IMR-90 (cell line): ENCODE results near the gene ANKMY1. TPM values are rescaled to one million over a fixed set of nuclear protein-coding genes. Genes with fewer than 3 reads are reported as not detected.

Source experiments
- ATAC-seq: fragments of 200-7000 bp; cut with Tn5 transposase; 2 replicates; pipeline ENCODE4 v1.9.1; 2020; ENCODE audit warnings: low read depth, mild to moderate bottlenecking, moderate library complexity
- BruUV-seq: library from RNA; stranded (reverse); fragments of 400-500 nt; replicated peaks from 2 replicates; lab custom pipeline; 2021; lab: Mats Ljungman, UMichigan
- CTCF ChIA-PET: fragments of 300-600 bp; formaldehyde crosslinking; extraction: SDS; loops from one replicate; lab custom pipeline; 2021; ENCODE audit warnings: antibody characterized with exemption; lab: Yijun Ruan, JAX
- POLR2A ChIA-PET: fragments of 300-600 bp; sonication (Branson Sonifier 250); formaldehyde crosslinking; loops from one replicate; lab custom pipeline; 2022; ENCODE audit warnings: antibody characterized with exemption; ENCODE audit not compliant: unreplicated experiment; lab: Charles Lee
- DNase-seq: peaks from one replicate; pipeline ENCODE4 v3.0.0; 2013
- H2AFZ ChIP-seq: replicated peaks from 2 replicates; pipeline ENCODE3; 2013; ENCODE audit warnings: low read length, mild to moderate bottlenecking; ENCODE audit not compliant: poor library complexity
- H2AK5ac ChIP-seq: 2 replicates; pipeline ENCODE4 v1.6.1; 2013; ENCODE audit warnings: low read depth, low read length, inconsistent platforms
- H2AK9ac ChIP-seq: replicated peaks from 2 replicates; pipeline ENCODE3; 2013; ENCODE audit warnings: mild to moderate bottlenecking, low read depth, low read length, moderate library complexity; ENCODE audit not compliant: poor library complexity
- H2BK120ac ChIP-seq: 2 replicates; pipeline ENCODE4 v1.6.1; 2013; ENCODE audit warnings: low read depth, low read length, inconsistent platforms
- H2BK15ac ChIP-seq: 3 replicates; pipeline ENCODE4 v1.6.1; 2013; ENCODE audit warnings: low read depth, low read length, inconsistent platforms
- H2BK20ac ChIP-seq: 2 replicates; pipeline ENCODE4 v1.6.1; 2013; ENCODE audit warnings: low read depth, mild to moderate bottlenecking, inconsistent platforms, low read length, moderate library complexity
- H2BK5ac ChIP-seq: 2 replicates; pipeline ENCODE4 v1.6.1; 2013; ENCODE audit warnings: mild to moderate bottlenecking, low read depth, low read length, inconsistent platforms; ENCODE audit not compliant: poor library complexity, severe bottlenecking
- H3K14ac ChIP-seq: replicated peaks from 2 replicates; pipeline ENCODE4 v1.6.1; 2013; ENCODE audit warnings: low read depth, low read length, inconsistent platforms
- H3K18ac ChIP-seq: 2 replicates; pipeline ENCODE4 v1.6.1; 2013; ENCODE audit warnings: low read depth, low read length, control low read depth
- H3K23ac ChIP-seq: 2 replicates; pipeline ENCODE4 v1.6.1; 2013; ENCODE audit warnings: low read depth, low read length, inconsistent platforms
- H3K27ac ChIP-seq: 2 replicates; pipeline ENCODE4 v1.5.1; 2013; ENCODE audit warnings: mild to moderate bottlenecking, control low read depth, low read length; ENCODE audit not compliant: insufficient read depth
- H3K27me3 ChIP-seq: 2 replicates; pipeline ENCODE4 v1.6.1; 2013; ENCODE audit warnings: low read length; ENCODE audit not compliant: control insufficient read depth, insufficient read depth
- H3K36me3 ChIP-seq: 2 replicates; pipeline ENCODE4 v1.6.1; 2013; ENCODE audit warnings: low read length, mixed read lengths; ENCODE audit not compliant: control insufficient read depth, insufficient read depth
- H3K4ac ChIP-seq: 2 replicates; pipeline ENCODE4 v1.6.1; 2013; ENCODE audit warnings: low read depth, low read length, inconsistent platforms
- H3K4me1 ChIP-seq: 2 replicates; pipeline ENCODE4 v1.6.1; 2013; ENCODE audit warnings: low read length, mixed read lengths; ENCODE audit not compliant: control insufficient read depth, insufficient read depth
- H3K4me2 ChIP-seq: 2 replicates; pipeline ENCODE4 v1.6.1; 2013; ENCODE audit warnings: low read depth, mild to moderate bottlenecking, control low read depth, low read length, moderate library complexity
- H3K4me3 ChIP-seq: 2 replicates; pipeline ENCODE4 v1.5.1; 2013; ENCODE audit warnings: low read depth, mild to moderate bottlenecking, control low read depth, low read length, moderate library complexity; ENCODE audit not compliant: insufficient read depth
- H3K56ac ChIP-seq: 2 replicates; pipeline ENCODE4 v1.6.1; 2013; ENCODE audit warnings: low read length, inconsistent platforms; ENCODE audit not compliant: insufficient read depth; ENCODE audit errors: extremely low read depth
- H3K79me1 ChIP-seq, 2 experiments: 2 replicates each; pipeline ENCODE4 v1.6.1; 2013; ENCODE audit warnings: low read length in 2 of 2, inconsistent platforms in 1 of 2, low read depth in 1 of 2
- H3K9ac ChIP-seq: 2 replicates; pipeline ENCODE4 v1.6.1; 2013; ENCODE audit warnings: low read depth, low read length, control low read depth
- H3K9me1 ChIP-seq: 2 replicates; pipeline ENCODE4 v1.6.1; 2013; ENCODE audit warnings: low read length, inconsistent platforms; ENCODE audit not compliant: insufficient read depth
- H3K9me3 ChIP-seq: 2 replicates; pipeline ENCODE4 v1.6.1; 2013; ENCODE audit warnings: low read length; ENCODE audit not compliant: control insufficient read depth, insufficient read depth
- H4K20me1 ChIP-seq: 2 replicates; pipeline ENCODE4 v1.6.1; 2013; ENCODE audit warnings: low read length, inconsistent platforms; ENCODE audit not compliant: insufficient read depth
- H4K5ac ChIP-seq: 2 replicates; pipeline ENCODE4 v1.6.1; 2013; ENCODE audit warnings: mild to moderate bottlenecking, low read depth, low read length, control low read depth
- H4K8ac ChIP-seq, 2 experiments: 2 replicates each; pipeline ENCODE4 v1.6.1; 2013; ENCODE audit warnings: low read depth in 2 of 2, low read length in 2 of 2, control low read depth in 1 of 2, inconsistent platforms in 1 of 2
- H4K91ac ChIP-seq: 2 replicates; pipeline ENCODE4 v1.6.1; 2013; ENCODE audit warnings: low read depth, low read length, inconsistent platforms; ENCODE audit not compliant: insufficient read depth
- BHLHE40 ChIP-seq: fragments of 150-350 bp; IDR thresholded peaks from 2 replicates; pipeline ENCODE4 v1.6.1; 2016; ENCODE audit warnings: mild to moderate bottlenecking, low read depth, low read length
- CEBPB ChIP-seq: IDR thresholded peaks from 2 replicates; pipeline ENCODE4 v1.6.1; 2012; ENCODE audit warnings: low read depth, low read length, improper control_type of control experiment
- FOS ChIP-seq: fragments of 150-350 bp; IDR thresholded peaks from 2 replicates; pipeline ENCODE4 v1.6.1; 2016; ENCODE audit warnings: low read depth, low read length
- MAZ ChIP-seq: IDR thresholded peaks from 2 replicates; pipeline ENCODE4 v1.6.1; 2012; ENCODE audit warnings: low read depth, mild to moderate bottlenecking, low read length, improper control_type of control experiment, moderate library complexity, borderline replicate concordance
- NFE2L2 ChIP-seq: fragments of 150-350 bp; IDR thresholded peaks from 2 replicates; pipeline ENCODE4 v1.6.1; 2016; ENCODE audit warnings: low read depth, mild to moderate bottlenecking, low read length
- SMC3 ChIP-seq: fragments of 150-350 bp; IDR thresholded peaks from 2 replicates; pipeline ENCODE4 v1.6.1; 2016; ENCODE audit warnings: low read depth, mild to moderate bottlenecking, antibody characterized with exemption, low read length, moderate library complexity
- WGBS, 2 experiments: methylation state at CpG; one replicate each; pipeline versions ENCODE4 v1.1.5 to v1.1.7; 2013; ENCODE audit warnings: missing lambda C conversion rate in 2 of 2; ENCODE audit not compliant: insufficient read length in 1 of 2; ENCODE audit errors: extremely low coverage in 2 of 2; 5-methylcytosine and 5-hydroxymethylcytosine counted together
- dilution Hi-C: fragments of 300-500 bp; cut with HindIII; formaldehyde crosslinking; loops from one replicate; pipeline ENCODE4 v1.14.3; 2018; ENCODE audit warnings: low sequenced_read_pairs; ENCODE audit not compliant: unreplicated experiment
- in situ Hi-C: fragments of 300-500 bp; cut with MboI; formaldehyde crosslinking; loops from 3 replicates; pipeline ENCODE4 v1.14.3; 2019; ENCODE audit warnings: low sequenced_read_pairs, inconsistent platforms, mixed read lengths
- intact Hi-C: fragments of 100-400 bp; cut with micrococcal nuclease; formaldehyde crosslinking; loops from 2 replicates; pipeline ENCODE4 v1.10.0; 2022
- polyA plus RNA-seq, 3 experiments: library from polyadenylated mRNA; depleted of rRNA; stranded (reverse); fragments of >200 nt; gene quantifications; 2 replicates each; pipeline ENCODE4 v1.2.3, GENCODE V29; 2012; ENCODE audit warnings: low replicate concordance in 1 of 3
- total RNA-seq: library from RNA; depleted of rRNA; stranded (reverse); fragments of >200 nt; gene quantifications from 2 replicates; pipeline ENCODE4 v1.2.3, GENCODE V29; 2012

The ANKMY1 gene
- total and polyA plus RNA-seq, 2 of the 4 experiments (the other 2 are of a cell fraction), result 2.9 to 5.5 TPM

DNA sequence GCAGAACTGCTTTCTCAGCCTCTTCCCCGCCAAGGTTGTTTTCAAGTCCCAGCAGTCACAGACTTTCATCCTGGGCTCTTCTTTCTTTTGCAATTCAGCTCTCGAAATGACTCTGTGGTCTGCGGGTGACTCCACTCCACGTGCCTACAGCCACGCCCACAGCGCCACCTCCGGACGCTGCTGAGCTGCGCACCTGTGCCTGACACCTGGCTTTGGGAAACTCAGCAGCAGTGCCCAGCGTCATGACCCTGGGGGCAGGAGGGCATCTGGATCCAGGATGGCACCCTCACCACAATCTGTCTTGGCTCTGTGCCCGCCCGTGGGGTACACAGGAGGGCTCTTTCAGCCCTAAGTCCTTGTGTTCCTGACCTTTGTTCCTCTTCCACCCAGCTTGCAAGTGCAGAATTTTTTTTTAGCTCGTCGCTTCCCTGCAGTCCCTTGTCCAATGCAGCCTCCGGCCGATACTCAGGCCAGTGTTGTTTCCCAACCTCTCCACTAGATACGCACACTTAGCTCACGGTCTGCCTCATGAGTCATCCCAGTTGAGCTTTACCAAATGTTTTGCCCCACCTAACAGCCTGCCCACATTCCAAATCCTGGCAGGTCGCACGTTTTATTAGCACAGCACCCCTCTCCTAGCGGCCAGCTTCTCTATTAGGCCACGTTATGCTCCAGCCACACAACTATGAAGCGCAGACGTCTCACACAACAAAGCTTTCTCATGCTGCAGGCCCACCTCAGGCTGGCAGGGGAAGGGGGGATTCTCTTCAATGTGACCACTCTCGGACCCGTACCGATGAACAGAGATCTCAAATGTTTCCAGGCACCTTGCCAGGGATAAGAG, 22.2 kb upstream of the ANKMY1 start:
- Histone ChIP-seq H3K27me3 (no peaks in the 10 kb centered on the region), H3K79me1 (peaks cover 20 to 64% of the 10 kb centered on the region in 2 experiments; a peak in 3 of 4 replicates), H3K23ac (0 out of 2 replicates have a peak overlapping the region, but pooled peaks have one; percentile 40), H3K4me3 (no peak overlapping the region), H3K9me3 (peaks cover 2% of the 10 kb centered on the region; the same call in 1 of the 2 replicates), H3K36me3 (peaks cover 24% of the 10 kb centered on the region), H2AFZ (no peak overlapping the region), H3K18ac (no peak overlapping the region), H2BK15ac (no peak overlapping the region), H3K9me1 (peaks cover 21% of the 10 kb centered on the region), H4K91ac (no peak overlapping the region), H2BK5ac (peak overlapping the region; percentile 31), H2AK5ac (peak overlapping the region; percentile 52; the same call in 1 of the 2 replicates), H3K56ac (no peak overlapping the region), H2BK120ac (no peak overlapping the region), H2BK20ac (no peak overlapping the region), H3K4ac (peak overlapping the region; percentile 58; the same call in 1 of the 2 replicates), H4K5ac (no peak overlapping the region), H3K9ac (no peak overlapping the region), H4K20me1 (peaks cover 36% of the 10 kb centered on the region), H2AK9ac (peak overlapping the region; percentile 51), H3K14ac (no peak overlapping the region), H4K8ac (no peak overlapping the region; a peak in 1 of 4 replicates), H3K4me1 (peaks cover 12% of the 10 kb centered on the region; the same call in 1 of the 2 replicates), H3K4me2 (peak overlapping the region; percentile 40), H3K27ac (peak overlapping the region; percentile 18; the same call in 1 of the 2 replicates)
- WGBS, 2 experiments, result 56% methylated on average over 18 of the region's 27 CpGs; no CpG with 5 or more reads in 1 of the 2 experiments
- peak; percentile 89 for DNase-seq
- peak; percentile 89 for TF ChIP-seq CEBPB
- TF ChIP-seq MAZ, result no peak
- TF ChIP-seq FOS, result peak; percentile 85
- TF ChIP-seq BHLHE40, result peak; percentile 96
- 0 out of 2 replicates have a peak, but pooled peaks have one; percentile 11 for TF ChIP-seq SMC3
- TF ChIP-seq NFE2L2, result no peak
- ChIA-PET CTCF (no interaction called here), POLR2A (no interaction called here)
- dilution Hi-C loops, result no loop called here
- in situ Hi-C loops, result no loop called here
- intact Hi-C loops, result no loop called here
- no TSS peak for BruUV-seq
- peak; percentile 83 for ATAC-seq
